SW 1271 (cell line): ENCODE results near the gene PTH.

Experiments used
- DNase-seq, 2 experiments: peaks; one replicate each; lab custom pipeline; 2025; lab: John Stamatoyannopoulos, UW

The PTH gene

DNA sequence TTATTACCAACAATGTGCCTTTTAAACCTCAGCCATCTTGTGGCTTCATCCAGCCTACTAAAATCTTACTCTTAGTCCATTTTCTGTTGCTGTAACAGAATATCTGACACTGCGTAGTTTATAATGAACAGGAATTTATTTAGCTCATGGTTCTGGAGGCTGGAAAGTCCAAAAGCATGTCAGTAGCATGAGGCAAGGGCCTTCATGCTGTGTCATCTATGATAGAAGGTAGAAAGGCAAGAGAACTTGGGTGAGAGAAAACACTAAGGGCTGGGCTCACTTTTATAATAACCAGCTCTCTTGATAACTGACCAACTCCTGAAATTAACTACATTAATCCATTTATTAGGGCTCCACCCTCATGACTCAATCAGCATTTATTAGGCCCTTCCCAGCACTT lies 46.3 kb downstream of the PTH start:
- DNase-seq, result no peak

GRCh38 chr11:13448876-13449275 lies 46.9 kb downstream of the PTH start:
- no peak for DNase-seq

DNA sequence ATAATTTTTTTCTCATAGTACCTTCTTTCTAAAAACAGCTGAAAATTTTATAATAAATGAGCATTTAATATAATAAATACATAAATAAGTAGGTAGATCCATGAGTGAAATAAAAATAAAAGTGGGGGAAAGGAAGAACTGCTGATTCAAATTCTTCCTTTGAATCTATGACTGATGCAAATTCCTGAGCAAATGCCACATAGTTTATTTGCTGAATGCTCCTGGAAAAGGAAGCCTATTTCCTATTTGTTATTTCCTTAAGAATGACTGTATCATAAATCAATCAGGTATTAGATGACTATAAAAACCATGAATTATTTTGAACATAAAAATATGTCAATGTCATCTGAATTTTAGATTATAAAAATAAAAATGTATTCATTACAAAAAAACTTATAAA lies 49.4 kb downstream of the PTH start:
- DNase-seq, result no peak

DNA sequence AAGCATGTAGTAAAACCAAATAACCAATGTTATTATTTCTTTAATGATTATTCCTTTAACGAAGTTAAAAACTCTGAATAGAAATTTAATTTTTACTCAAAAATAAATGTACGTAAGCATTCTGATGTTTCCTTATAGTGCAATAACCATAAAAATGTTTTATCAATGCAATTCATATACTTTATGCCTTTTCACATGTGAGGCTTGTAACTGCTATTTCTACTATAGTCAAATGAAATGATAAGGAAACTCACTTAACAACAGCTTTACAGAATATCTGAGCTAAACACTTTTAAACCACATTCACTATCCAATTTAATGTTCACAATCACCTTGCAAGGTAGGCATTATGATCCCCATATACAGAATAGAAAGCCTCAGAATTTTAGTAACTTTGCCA lies 50.2 kb downstream of the PTH start:
- no peak for DNase-seq
